Common myeloid progenitor, CD34-positive (primary cell): Measurements from ENCODE around the gene CLEC4C.

ENCODE experiments used
- CTCF ChIA-PET: fragments of 350-600 bp; sonication (Branson Sonifier 250); formaldehyde crosslinking; loops from one replicate; lab custom pipeline; 2021; ENCODE audit warnings: antibody characterized with exemption; lab: Charles Lee
- POLR2A ChIA-PET: fragments of 350-600 bp; sonication (Branson Sonifier 250); formaldehyde crosslinking; loops from one replicate; lab custom pipeline; 2021; ENCODE audit warnings: antibody characterized with exemption; lab: Charles Lee
- DNase-seq, 3 donors: peaks; one replicate each; pipeline versions ENCODE4 v3.0.0 to v3.0.0-alpha.2; 2013
- H3K27ac ChIP-seq, 2 experiments: 1 replicate in 1 of 2; 2 replicates in 1 of 2; pipeline ENCODE4 v1.7.0; 2013; ENCODE audit warnings: inconsistent platforms in 2 of 2, low read length in 2 of 2, mild to moderate bottlenecking in 2 of 2, low read depth in 1 of 2, moderate library complexity in 1 of 2; ENCODE audit not compliant: severe bottlenecking in 2 of 2, insufficient read depth in 1 of 2, poor library complexity in 1 of 2
- H3K27me3 ChIP-seq, 5 experiments: replicated peaks in 2 of 5; 1 replicate in 3 of 5; 2 replicates in 2 of 5; pipeline versions ENCODE4 v1.6.1 to v1.7.0; 2013; ENCODE audit warnings: low read length in 4 of 5, mild to moderate bottlenecking in 2 of 5, moderate library complexity in 2 of 5, inconsistent platforms in 1 of 5; ENCODE audit not compliant: insufficient read depth in 5 of 5, control insufficient read depth in 4 of 5
- H3K36me3 ChIP-seq, 4 experiments: 1 replicate in 2 of 4; 2 replicates in 2 of 4; pipeline versions ENCODE4 v1.6.1 to v1.7.0; 2013; ENCODE audit warnings: low read length in 3 of 4, control low read depth in 1 of 4, mild to moderate bottlenecking in 1 of 4; ENCODE audit not compliant: control insufficient read depth in 4 of 4, insufficient read depth in 4 of 4
- H3K4me1 ChIP-seq, 4 experiments: 1 replicate in 3 of 4; 2 replicates in 1 of 4; pipeline versions ENCODE4 v1.6.1 to v1.7.1; 2013; ENCODE audit warnings: low read length in 3 of 4, mild to moderate bottlenecking in 3 of 4, control low read depth in 1 of 4, inconsistent platforms in 1 of 4, moderate library complexity in 1 of 4; ENCODE audit not compliant: control insufficient read depth in 4 of 4, insufficient read depth in 4 of 4; ENCODE audit errors: control extremely low read depth in 1 of 4
- H3K4me3 ChIP-seq, 7 experiments: 1 replicate in 4 of 7; 2 replicates in 3 of 7; pipeline versions ENCODE4 v1.5.1 to v1.7.0; 2013; ENCODE audit warnings: mild to moderate bottlenecking in 7 of 7, low read length in 6 of 7, moderate library complexity in 6 of 7, inconsistent platforms in 2 of 7, low read depth in 2 of 7, control low read depth in 1 of 7; ENCODE audit not compliant: insufficient read depth in 4 of 7, control insufficient read depth in 1 of 7; ENCODE audit errors: extremely low read depth in 1 of 7
- H3K9me3 ChIP-seq, 5 experiments: 1 replicate in 4 of 5; 2 replicates in 1 of 5; pipeline versions ENCODE4 v1.6.1 to v1.7.1; 2013; ENCODE audit warnings: low read length in 4 of 5, mild to moderate bottlenecking in 2 of 5, inconsistent platforms in 1 of 5, low read depth in 1 of 5, moderate library complexity in 1 of 5; ENCODE audit not compliant: control insufficient read depth in 4 of 5, insufficient read depth in 2 of 5; ENCODE audit errors: control extremely low read depth in 1 of 5
- whole genome bisulfite sequencing: methylation state at CpG from one replicate; pipeline ENCODE4 v1.1.5; 2013; ENCODE audit not compliant: insufficient coverage; 5-methylcytosine and 5-hydroxymethylcytosine counted together

CLEC4C gene

DNA sequence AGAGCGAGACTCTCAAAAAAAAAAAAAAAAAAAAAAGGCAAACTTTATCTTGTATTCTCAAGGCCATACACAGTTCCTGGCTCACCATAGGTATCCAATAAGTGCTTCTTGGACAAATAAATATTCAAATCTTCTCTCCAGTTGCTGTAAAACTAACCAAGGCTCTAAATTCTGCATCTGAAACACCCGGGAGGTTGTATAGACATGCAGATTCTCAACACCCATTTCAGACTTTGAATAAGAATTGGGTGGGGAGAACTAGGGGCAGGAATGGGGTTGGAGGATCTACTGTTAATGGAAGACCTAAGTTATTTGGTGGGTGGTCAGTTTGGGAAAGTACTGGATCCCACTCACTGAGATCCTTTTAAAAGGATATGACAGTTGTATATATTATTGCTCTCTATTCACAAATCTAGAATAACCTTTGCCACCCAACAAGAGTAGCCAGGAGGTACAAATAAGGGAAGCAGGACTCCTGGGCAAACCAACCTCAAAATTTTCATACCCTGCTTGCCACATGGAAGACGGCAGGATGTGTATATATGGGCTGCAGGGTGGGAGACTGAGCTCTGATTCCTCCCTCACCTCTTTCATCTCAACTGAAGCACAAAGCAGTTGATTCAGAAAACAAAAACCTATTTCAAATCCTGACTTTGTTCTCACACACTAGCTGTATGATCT lies 52.5 kb downstream of the CLEC4C start:
- H3K4me3 ChIP-seq, result peak overlapping the region in 2 of 7 experiments; percentile 64 to 68
- 83% methylated on average over 1 of the region's 3 CpGs for WGBS

DNA sequence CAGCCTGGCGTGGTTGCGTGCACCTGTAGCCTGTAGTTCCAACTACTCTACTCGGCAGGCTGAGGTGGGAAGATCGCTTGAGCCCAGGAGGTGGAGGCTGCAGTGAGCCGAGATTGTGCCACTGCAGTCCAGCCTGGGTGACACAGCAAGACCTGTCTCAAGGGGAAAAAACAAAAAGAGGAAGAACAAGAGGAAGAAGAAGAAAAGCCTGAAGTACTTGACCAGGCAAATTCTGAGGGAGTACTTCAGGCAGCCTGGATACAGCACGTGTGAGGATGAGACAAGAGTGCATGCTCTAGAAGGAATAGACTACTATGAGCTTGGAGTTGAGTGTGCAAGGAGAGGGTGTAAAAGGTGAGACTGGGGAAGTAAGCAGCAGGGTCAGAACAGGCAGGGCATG lies 53.4 kb downstream of the CLEC4C start:
- Histone ChIP-seq H3K4me1 (peaks cover 8 to 31% (median 24%) of the 10 kb centered on the region in 4 experiments), H3K36me3 (no peaks in the 10 kb centered on the region), H3K27me3 (no peaks in the 10 kb centered on the region), H3K4me3 (no peak overlapping the region), H3K27ac (no peak overlapping the region), H3K9me3 (no peaks in the 10 kb centered on the region)
- ChIA-PET CTCF (interaction anchor here (1.0 to 2.7 kb wide), 4 partner anchors 49 to 115 kb away, joined by 4 to 7 read pairs (median 4); no protein-coding TSS in a partner anchor), POLR2A (no interaction called here)
- peak in 1 of 3 donors; percentile 45 for DNase-seq
- 18% methylated on average over 4 of the region's 6 CpGs for WGBS

More for the DNA sequence above, 52.5 kb downstream of the CLEC4C start:
- Histone ChIP-seq H3K27ac (no peak overlapping the region), H3K4me1 (peaks cover 8 to 31% (median 24%) of the 10 kb centered on the region in 4 experiments), H3K9me3 (no peaks in the 10 kb centered on the region), H3K36me3 (no peaks in the 10 kb centered on the region), H3K27me3 (no peaks in the 10 kb centered on the region)
- ChIA-PET POLR2A (interaction anchor here (0.6 to 1.6 kb wide), 6 partner anchors 15 to 55 kb away, joined by 3 to 4 read pairs (median 3); no protein-coding TSS in a partner anchor), CTCF (interaction anchor here (1.0 to 2.7 kb wide), 4 partner anchors 17 to 114 kb away, joined by 4 to 10 read pairs (median 6); no protein-coding TSS in a partner anchor)
- DNase-seq, result peak in 2 of 3 donors; percentile 66 to 75

DNA sequence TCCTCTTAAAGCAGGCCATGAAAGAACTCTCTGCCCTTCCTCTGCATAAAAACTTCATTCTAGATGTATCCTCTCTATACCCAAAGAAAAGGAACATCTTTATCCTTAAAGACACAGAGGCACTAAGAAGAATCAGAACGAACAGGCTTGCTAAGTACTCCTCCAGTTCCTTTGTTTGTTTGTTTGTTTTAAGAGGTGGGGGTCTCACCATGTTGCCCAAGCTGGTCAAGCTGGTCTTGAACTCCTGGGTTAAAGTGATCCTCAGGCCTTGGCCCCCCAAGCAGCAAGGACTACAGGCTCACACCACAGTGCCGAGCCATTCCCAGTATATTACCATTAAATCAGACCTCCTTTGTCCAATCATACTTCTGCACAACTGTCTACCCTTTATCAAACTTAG lies 65.6 kb downstream of the CLEC4C start:
- ChIA-PET POLR2A (no interaction called here), CTCF (no interaction called here)
- no peaks in the 10 kb centered on the region for H3K9me3 ChIP-seq
- peaks cover 4 to 32% (median 29%) of the 10 kb centered on the region in 4 experiments for H3K4me1 ChIP-seq
- no peak overlapping the region for H3K4me3 ChIP-seq
- no peaks in the 10 kb centered on the region for H3K27me3 ChIP-seq
- H3K36me3 ChIP-seq, result no peaks in the 10 kb centered on the region
- WGBS, result 50% methylated on average over 1 of the region's 2 CpGs
- no peak overlapping the region for H3K27ac ChIP-seq
- DNase-seq, result peak in 1 of 3 donors; percentile 26
